ENCODE measurements around the gene CNPPD1.

- TF ChIP-seq CTCF (IDR thresholded peaks at IDR 0.05) (no peak), ZFX (IDR thresholded peaks at IDR 0.05; ENCODE audit: borderline replicate concordance) (no peak)
Observed at GRCh38 chr2:219213486-219214071, 36.9 kb upstream of the CNPPD1 start.
